Astrocyte (in vitro differentiated cells and primary cell): Measurements from ENCODE around the gene ZFYVE19.

Experiments
- CTCF ChIP-seq: IDR thresholded peaks from 2 replicates; pipeline ENCODE4 v1.5.1; 2011; ENCODE audit warnings: low read depth, mild to moderate bottlenecking, inconsistent platforms, low read length, moderate library complexity; ENCODE audit not compliant: insufficient read depth
- EZH2 ChIP-seq: IDR thresholded peaks from 2 replicates; pipeline ENCODE4 v1.6.1; 2012; ENCODE audit warnings: mild to moderate bottlenecking, low read length, inconsistent platforms; ENCODE audit not compliant: insufficient read depth

GRCh38 chr15:40855706-40856234 is 48.9 kb downstream of the ZFYVE19 start:
- TF ChIP-seq EZH2 (no peak), CTCF (no peak)
